ENCODE results near the gene TBC1D10A. TPM values are rescaled to one million over a fixed set of nuclear protein-coding genes. Genes with fewer than 3 reads are reported as not detected.

The TBC1D10A gene
- total and polyA plus RNA-seq, 12 donors: 3.2 to 9.5 (median 5.7) TPM

GRCh38 chr22:30320021-30320556, 6.7 kb downstream of the TBC1D10A start:
- H3K4me1 ChIP-seq: peaks cover 14 to 99% (median 79%) of the 10 kb centered on the region in 9 donors
- H3K4me3 ChIP-seq: no peak overlapping the region
- H3K27me3 ChIP-seq: no peaks in the 10 kb centered on the region
- 91 to 96% methylated on average over 3 of the region's 3 CpGs for WGBS, 2 donors
- H3K27ac ChIP-seq: peak overlapping the region in 7 of 10 donors; percentile 20 to 90 (median 60)
- no peak for TF ChIP-seq CTCF (IDR thresholded peaks at IDR 0.05)
- intact Hi-C loops (cut with DNase I): loop anchor here in 1 of 10 donors (10.0 kb wide), 1 partner anchor 65 kb away; the partner anchor contains the start of gene RNF215
- H3K36me3 ChIP-seq: peaks cover 0 to 25% (median 0%) of the 10 kb centered on the region in 9 donors
- ATAC-seq (no peak), DNase-seq (no peak)
- no peaks in the 10 kb centered on the region for H3K9me3 ChIP-seq

- DNase-seq (no peak), ATAC-seq (peak in 5 of 8 donors; percentile 16 to 59 (median 31))
- no peaks in the 10 kb centered on the region for H3K9me3 ChIP-seq
- intact Hi-C loops (cut with DNase I): no loop called here
- WGBS, 2 donors: 65 to 75% methylated on average over 7 of the region's 7 CpGs
- peaks cover 0 to 25% (median 0%) of the 10 kb centered on the region in 9 donors for H3K36me3 ChIP-seq
- peaks cover 16 to 99% (median 77%) of the 10 kb centered on the region in 9 donors for H3K4me1 ChIP-seq
- peak in 2 of 9 donors; percentile 30 to 37 for TF ChIP-seq CTCF (IDR thresholded peaks at IDR 0.05)
- no peaks in the 10 kb centered on the region for H3K27me3 ChIP-seq
- H3K4me3 ChIP-seq: no peak overlapping the region
- H3K27ac ChIP-seq: peak overlapping the region in 8 of 10 donors; percentile 7 to 90 (median 50)
Measured at GRCh38 chr22:30318799-30319419, 7.8 kb downstream of the TBC1D10A start.

DNA sequence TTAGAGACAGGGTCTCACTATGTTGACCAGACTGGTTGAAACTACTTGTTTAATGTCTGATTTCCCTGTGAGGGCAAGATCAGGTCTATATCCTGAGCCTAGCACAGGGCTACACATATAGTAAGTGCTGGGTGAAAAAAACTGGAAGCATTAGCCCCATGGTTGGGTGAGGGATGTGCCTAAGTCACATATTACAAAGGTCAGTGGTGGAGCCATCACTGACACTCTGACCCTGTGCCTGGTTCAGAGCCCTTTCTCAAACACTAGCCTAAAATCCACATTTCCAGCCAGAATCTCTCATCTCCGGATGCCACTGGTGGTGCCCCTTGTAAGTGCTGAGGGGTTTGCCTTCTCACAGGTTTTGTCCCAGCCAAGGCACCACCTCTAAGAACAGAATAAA, 9.0 kb downstream of the TBC1D10A start:
- H3K36me3 ChIP-seq: peaks cover 0 to 19% (median 0%) of the 10 kb centered on the region in 9 donors
- H3K27me3 ChIP-seq: no peaks in the 10 kb centered on the region
- ATAC-seq (no peak), DNase-seq (no peak)
- WGBS, 2 donors: 100% methylated on average over 1 of the region's 1 CpG
- no peaks in the 10 kb centered on the region for H3K9me3 ChIP-seq
- peak overlapping the region in 2 of 10 donors; percentile 50 to 90 for H3K27ac ChIP-seq
- H3K4me1 ChIP-seq: peaks cover 20 to 99% (median 73%) of the 10 kb centered on the region in 9 donors
- TF ChIP-seq CTCF (IDR thresholded peaks at IDR 0.05): no peak
- no peak overlapping the region for H3K4me3 ChIP-seq
- intact Hi-C loops (cut with DNase I): no loop called here

DNA sequence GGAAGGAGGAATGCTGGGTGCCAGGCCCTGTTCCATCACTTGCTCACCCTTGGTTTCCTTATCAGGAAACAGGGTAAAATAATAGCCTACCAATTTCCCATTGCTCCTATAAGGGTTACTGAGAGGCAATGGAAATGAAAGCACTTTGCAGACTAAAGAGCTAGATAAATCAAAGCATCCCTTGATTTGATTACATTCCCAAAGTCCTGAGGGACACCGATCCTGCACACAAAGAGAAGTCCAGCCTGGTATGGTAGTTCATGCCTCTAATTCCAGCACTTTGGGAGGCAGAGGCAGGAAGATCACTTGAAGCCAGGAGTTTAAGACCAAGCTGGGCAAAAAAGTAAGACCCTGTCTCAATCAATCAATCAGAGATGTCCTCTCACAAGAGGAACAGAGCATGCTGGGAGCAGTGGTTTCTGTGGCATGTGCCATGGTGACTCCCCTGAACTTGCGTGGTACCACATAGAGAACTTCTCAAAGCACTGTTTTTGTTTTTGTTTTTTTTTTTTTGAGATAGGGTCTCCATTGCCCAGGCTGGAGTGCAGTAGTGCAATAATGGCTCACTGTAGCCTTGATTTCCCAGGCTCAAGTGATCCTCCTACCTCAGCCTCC, 10.7 kb downstream of the TBC1D10A start:
- no peak for TF ChIP-seq CTCF (IDR thresholded peaks at IDR 0.05)
- Histone ChIP-seq H3K4me1 (peaks cover 22 to 100% (median 76%) of the 10 kb centered on the region in 9 donors), H3K36me3 (peaks cover 0 to 19% (median 0%) of the 10 kb centered on the region in 9 donors), H3K27me3 (no peaks in the 10 kb centered on the region), H3K4me3 (no peak overlapping the region), H3K9me3 (no peaks in the 10 kb centered on the region), H3K27ac (peak overlapping the region in 3 of 10 donors; percentile 9 to 37 (median 11))
- intact Hi-C loops (cut with DNase I): no loop called here
- DNase-seq (no peak), ATAC-seq (no peak)
- 90 to 92% methylated on average over 2 of the region's 2 CpGs for WGBS, 2 donors
